Trophoblast cell (in vitro differentiated cells and primary cell): Measurements from ENCODE around the gene ABCC3.

Source experiments
- DNase-seq, 2 donors: peaks; one replicate each; pipeline ENCODE4 v3.0.0-alpha.2; 2016
- H2AFZ ChIP-seq: 2 replicates; pipeline ENCODE4 v1.6.1; 2013; ENCODE audit warnings: low read length, moderate library complexity, mild to moderate bottlenecking; ENCODE audit not compliant: insufficient read depth, poor library complexity
- H2AK5ac ChIP-seq: 2 replicates; pipeline ENCODE4 v1.6.1; 2013; ENCODE audit warnings: mild to moderate bottlenecking, low read length
- H2BK120ac ChIP-seq: 2 replicates; pipeline ENCODE4 v1.6.1; 2013; ENCODE audit warnings: low read length, mild to moderate bottlenecking, moderate library complexity; ENCODE audit not compliant: insufficient read depth, poor library complexity
- H2BK12ac ChIP-seq: 2 replicates; pipeline ENCODE4 v1.6.1; 2013; ENCODE audit warnings: mild to moderate bottlenecking, low read length, moderate library complexity
- H2BK5ac ChIP-seq: 2 replicates; pipeline ENCODE4 v1.6.1; 2013; ENCODE audit warnings: low read length, low read depth, moderate library complexity, mild to moderate bottlenecking; ENCODE audit not compliant: poor library complexity
- H3K14ac ChIP-seq: 2 replicates; pipeline ENCODE4 v1.6.1; 2013; ENCODE audit warnings: mild to moderate bottlenecking, low read length
- H3K18ac ChIP-seq: 2 replicates; pipeline ENCODE4 v1.6.1; 2013; ENCODE audit warnings: mild to moderate bottlenecking, low read length
- H3K23ac ChIP-seq: 2 replicates; pipeline ENCODE4 v1.6.1; 2013; ENCODE audit warnings: low read length
- H3K27ac ChIP-seq: 2 replicates; pipeline ENCODE4 v1.5.1; 2013; ENCODE audit warnings: low read depth, mild to moderate bottlenecking, inconsistent platforms, low read length, moderate library complexity
- H3K27me3 ChIP-seq: 2 replicates; pipeline ENCODE4 v1.6.1; 2013; ENCODE audit warnings: inconsistent platforms, mild to moderate bottlenecking, low read length, moderate library complexity; ENCODE audit not compliant: insufficient read depth
- H3K36me3 ChIP-seq, 2 experiments: 1 replicate in 1 of 2; 2 replicates in 1 of 2; pipeline ENCODE4 v1.6.1; 2013; ENCODE audit warnings: low read length in 2 of 2, mild to moderate bottlenecking in 2 of 2, moderate library complexity in 1 of 2; ENCODE audit not compliant: insufficient read depth in 2 of 2, control insufficient read depth in 1 of 2
- H3K4ac ChIP-seq: 2 replicates; pipeline ENCODE4 v1.6.1; 2013; ENCODE audit warnings: low read depth, mild to moderate bottlenecking, low read length, moderate library complexity
- H3K4me1 ChIP-seq, 2 experiments: 1 replicate in 1 of 2; 2 replicates in 1 of 2; pipeline ENCODE4 v1.6.1; 2013; ENCODE audit warnings: low read length in 2 of 2, mild to moderate bottlenecking in 2 of 2, moderate library complexity in 1 of 2; ENCODE audit not compliant: insufficient read depth in 2 of 2, control insufficient read depth in 1 of 2
- H3K4me2 ChIP-seq: 2 replicates; pipeline ENCODE4 v1.6.1; 2013; ENCODE audit warnings: inconsistent platforms, mild to moderate bottlenecking, low read length, moderate library complexity
- H3K4me3 ChIP-seq: 2 replicates; pipeline ENCODE4 v1.5.1; 2013; ENCODE audit warnings: mild to moderate bottlenecking, low read depth, low read length, inconsistent platforms
- H3K79me1 ChIP-seq: one replicate; pipeline ENCODE4 v1.6.1; 2013; ENCODE audit warnings: low read length
- H3K79me2 ChIP-seq: 2 replicates; pipeline ENCODE4 v1.6.1; 2013; ENCODE audit warnings: low read length, mild to moderate bottlenecking; ENCODE audit not compliant: control insufficient read depth, insufficient read depth, poor library complexity
- H3K9ac ChIP-seq: 2 replicates; pipeline ENCODE4 v1.6.1; 2013; ENCODE audit warnings: mild to moderate bottlenecking, low read length
- H3K9me3 ChIP-seq: 2 replicates; pipeline ENCODE4 v1.6.1; 2013; ENCODE audit warnings: low read depth, mild to moderate bottlenecking, control low read depth, inconsistent platforms, low read length; ENCODE audit not compliant: insufficient read depth
- H4K12ac ChIP-seq: 2 replicates; pipeline ENCODE4 v1.6.1; 2013; ENCODE audit warnings: low read depth, mild to moderate bottlenecking, low read length, moderate library complexity
- H4K8ac ChIP-seq: 2 replicates; pipeline ENCODE4 v1.6.1; 2013; ENCODE audit warnings: low read depth, mild to moderate bottlenecking, low read length, moderate library complexity
- H4K91ac ChIP-seq: one replicate; pipeline ENCODE4 v1.6.1; 2013; ENCODE audit warnings: low read depth, mild to moderate bottlenecking, low read length, moderate library complexity
- WGBS: extraction: QIAGEN DNeasy Blood & Tissue Kit; methylation state at CpG from one replicate; pipeline ENCODE4 v1.1.7; 2013; ENCODE audit warnings: missing lambda C conversion rate; ENCODE audit not compliant: insufficient read length, insufficient coverage; ENCODE audit errors: extremely low coverage; 5-methylcytosine and 5-hydroxymethylcytosine counted together

The ABCC3 gene

DNA sequence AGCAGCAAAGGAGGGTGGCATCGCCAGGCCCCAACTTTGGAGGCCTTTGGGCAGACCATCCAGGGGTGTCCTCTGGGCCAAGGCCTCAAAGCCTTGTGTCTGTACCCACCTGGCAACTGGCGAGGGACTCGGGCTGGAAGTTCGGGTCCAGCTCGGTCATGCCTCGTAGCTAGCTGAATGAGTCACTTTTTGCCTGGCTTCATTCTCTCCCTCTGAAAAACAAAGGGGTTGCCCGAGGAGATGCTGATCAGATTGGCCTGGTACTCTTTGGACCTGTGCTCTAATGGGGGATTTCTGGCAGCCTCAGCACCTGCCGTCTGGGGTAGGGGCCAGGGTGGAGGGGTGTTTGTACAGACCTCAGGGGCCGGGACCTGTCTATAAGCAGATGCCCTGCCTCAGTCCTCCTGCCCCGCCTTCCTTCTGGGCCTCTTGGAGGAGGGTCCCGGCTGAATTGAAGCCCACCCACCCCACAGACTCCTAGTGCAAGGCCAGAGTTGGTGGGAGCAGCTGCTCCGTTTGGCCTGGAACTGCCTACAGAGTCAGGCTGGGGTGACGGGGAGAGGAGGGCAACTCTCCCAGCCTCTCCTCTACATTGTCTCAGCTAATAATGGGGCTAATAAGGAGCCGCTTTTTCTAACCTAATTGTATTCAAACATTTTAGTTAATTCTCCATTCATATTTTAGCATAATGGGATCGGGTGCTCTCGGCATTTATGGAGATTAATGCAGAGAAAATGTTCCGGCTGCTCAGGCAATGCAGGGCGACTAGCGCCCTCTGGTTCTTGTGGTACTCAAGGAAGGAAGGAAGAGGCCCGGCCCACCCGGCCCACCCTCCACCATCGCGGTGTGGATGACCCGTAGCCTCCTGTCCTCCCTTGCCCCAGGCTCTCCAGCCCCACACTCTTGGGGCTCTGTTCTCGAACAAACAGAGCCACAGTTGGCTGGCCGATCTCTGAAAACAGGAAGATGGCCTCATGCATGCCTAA lies 21.4 kb upstream of the ABCC3 start:
- Histone ChIP-seq H3K4me1 (no peaks in the 10 kb centered on the region), H3K79me1 (no peaks in the 10 kb centered on the region), H3K36me3 (no peaks in the 10 kb centered on the region), H3K23ac (no peak overlapping the region), H3K4me2 (no peak overlapping the region), H2BK5ac (no peak overlapping the region), H3K14ac (no peak overlapping the region), H3K27ac (no peak overlapping the region), H4K91ac (no peak overlapping the region), H3K18ac (no peak overlapping the region), H2AFZ (no peak overlapping the region), H4K12ac (no peak overlapping the region), H3K27me3 (no peaks in the 10 kb centered on the region), H3K9ac (no peak overlapping the region), H3K79me2 (no peaks in the 10 kb centered on the region), H4K8ac (no peak overlapping the region), H3K4me3 (no peak overlapping the region), H2BK12ac (no peak overlapping the region), H3K9me3 (peaks cover 4% of the 10 kb centered on the region), H2AK5ac (no peak overlapping the region), H2BK120ac (no peak overlapping the region), H3K4ac (no peak overlapping the region)
- no CpG with 5 or more reads among the region's 26 CpGs for WGBS
- no peak for DNase-seq

GRCh38 chr17:50614471-50615051 lies 20.1 kb upstream of the ABCC3 start:
- no peaks in the 10 kb centered on the region for H3K79me1 ChIP-seq
- no peak overlapping the region for H3K27ac ChIP-seq
- no peak overlapping the region for H4K12ac ChIP-seq
- H3K4me1 ChIP-seq, result no peaks in the 10 kb centered on the region
- WGBS, result no CpG with 5 or more reads among the region's 11 CpGs
- H2AFZ ChIP-seq, result no peak overlapping the region
- no peak overlapping the region for H4K91ac ChIP-seq
- H3K4me3 ChIP-seq, result no peak overlapping the region
- H2BK120ac ChIP-seq, result no peak overlapping the region
- no peak overlapping the region for H3K18ac ChIP-seq
- no peak overlapping the region for H3K4me2 ChIP-seq
- H3K9me3 ChIP-seq, result peaks cover 7% of the 10 kb centered on the region
- H3K36me3 ChIP-seq, result no peaks in the 10 kb centered on the region
- no peaks in the 10 kb centered on the region for H3K27me3 ChIP-seq
- no peak overlapping the region for H3K23ac ChIP-seq
- no peak overlapping the region for H4K8ac ChIP-seq
- no peak overlapping the region for H2BK5ac ChIP-seq
- H2AK5ac ChIP-seq, result no peak overlapping the region
- H2BK12ac ChIP-seq, result no peak overlapping the region
- H3K14ac ChIP-seq, result no peak overlapping the region
- H3K9ac ChIP-seq, result no peak overlapping the region
- H3K4ac ChIP-seq, result no peak overlapping the region
- no peaks in the 10 kb centered on the region for H3K79me2 ChIP-seq
- DNase-seq, result no peak

DNA sequence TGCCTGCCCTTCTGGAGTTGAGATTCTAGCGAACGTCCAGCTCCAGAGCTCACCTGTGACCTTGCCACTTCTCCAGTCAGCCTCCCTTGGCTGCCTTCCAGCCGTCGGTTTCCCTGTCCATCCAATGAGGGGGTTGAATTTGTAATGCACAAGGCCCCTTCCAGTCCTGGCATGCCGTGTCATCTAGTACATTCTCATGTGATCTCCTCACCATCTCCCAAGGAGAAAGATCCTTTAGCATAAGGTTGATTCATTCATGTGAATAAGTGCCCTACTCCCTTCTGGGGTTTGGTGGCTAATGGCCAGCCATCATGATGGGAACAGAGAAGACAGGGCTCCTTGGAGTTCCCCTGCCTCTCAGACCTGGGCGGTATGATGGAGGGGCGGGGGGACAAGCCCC lies 18.9 kb upstream of the ABCC3 start:
- no CpG with 5 or more reads among the region's 7 CpGs for WGBS

GRCh38 chr17:50618300-50618699 lies 16.4 kb upstream of the ABCC3 start:
- Histone ChIP-seq H2BK5ac (no peak overlapping the region), H4K12ac (no peak overlapping the region), H4K8ac (no peak overlapping the region), H2BK120ac (no peak overlapping the region), H3K36me3 (no peaks in the 10 kb centered on the region), H3K23ac (no peak overlapping the region), H3K9ac (no peak overlapping the region), H3K27me3 (no peaks in the 10 kb centered on the region), H3K4me2 (no peak overlapping the region), H3K27ac (no peak overlapping the region), H2BK12ac (no peak overlapping the region), H2AFZ (no peak overlapping the region), H3K79me2 (no peaks in the 10 kb centered on the region), H3K18ac (no peak overlapping the region), H3K9me3 (peaks cover 8% of the 10 kb centered on the region), H4K91ac (no peak overlapping the region), H3K4me3 (no peak overlapping the region), H3K4me1 (no peaks in the 10 kb centered on the region), H3K14ac (no peak overlapping the region), H3K79me1 (no peaks in the 10 kb centered on the region), H3K4ac (no peak overlapping the region), H2AK5ac (no peak overlapping the region)
- no peak for DNase-seq
- no CpG with 5 or more reads among the region's 4 CpGs for WGBS

More for the DNA sequence above, 18.9 kb upstream of the ABCC3 start:
- Histone ChIP-seq H3K4me1 (no peaks in the 10 kb centered on the region), H2AK5ac (no peak overlapping the region), H2BK120ac (no peak overlapping the region), H2AFZ (no peak overlapping the region), H4K8ac (no peak overlapping the region), H3K9ac (no peak overlapping the region), H4K91ac (no peak overlapping the region), H3K14ac (no peak overlapping the region), H3K27ac (no peak overlapping the region), H3K36me3 (no peaks in the 10 kb centered on the region), H3K18ac (no peak overlapping the region), H3K23ac (no peak overlapping the region), H2BK12ac (no peak overlapping the region), H2BK5ac (no peak overlapping the region), H3K27me3 (no peaks in the 10 kb centered on the region), H3K9me3 (peaks cover 7% of the 10 kb centered on the region), H3K79me1 (no peaks in the 10 kb centered on the region), H3K4me3 (no peak overlapping the region), H4K12ac (no peak overlapping the region), H3K79me2 (no peaks in the 10 kb centered on the region), H3K4me2 (no peak overlapping the region), H3K4ac (no peak overlapping the region)
- no peak for DNase-seq
